ENCODE measurements around the gene SLC22A15.
"Not testable (repeated sequence)": the region's sequence is repeated elsewhere in the genome, so short reads cannot be mapped to it uniquely, and the experiment has no call there.

The SLC22A15 gene

DNA sequence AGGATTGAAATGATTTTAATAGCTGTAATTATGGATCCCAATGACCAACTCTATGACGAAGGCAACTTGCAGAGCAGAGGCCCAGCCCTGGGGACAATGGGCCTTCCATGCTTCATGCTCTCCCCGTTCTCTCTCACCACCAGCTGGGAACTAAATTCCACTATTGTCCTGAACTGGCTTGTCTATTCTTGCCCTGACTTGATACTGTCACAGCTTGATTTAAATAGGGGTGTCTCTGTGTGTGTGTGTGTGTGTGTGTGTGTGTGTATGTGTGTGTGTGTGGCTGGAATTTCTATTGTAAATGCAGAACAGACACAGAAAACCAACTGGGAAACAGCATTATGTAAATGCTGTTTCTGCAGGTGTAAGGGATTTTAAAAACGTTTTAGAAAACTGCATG lies 57.0 kb downstream of the SLC22A15 start:
- peak; percentile 92 for DNase-seq

DNA sequence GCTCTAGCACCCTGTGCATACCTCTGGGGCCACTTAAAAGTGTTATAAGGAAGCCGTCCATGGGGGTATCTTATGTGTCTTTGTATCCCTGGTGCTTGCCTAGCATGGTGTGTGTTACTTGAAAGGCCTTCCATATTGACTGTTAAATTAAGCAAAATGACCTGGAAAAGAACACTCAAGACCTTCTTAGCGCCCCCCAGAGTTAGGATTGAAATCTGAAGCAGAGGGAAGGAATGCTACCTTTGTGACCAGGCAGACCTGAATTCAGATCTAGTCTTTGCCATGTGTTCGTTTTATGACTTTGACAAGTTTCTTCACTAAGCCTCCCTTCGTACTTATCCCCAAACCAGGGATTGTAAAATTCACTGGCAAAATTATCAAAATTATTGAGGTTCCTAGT lies 59.9 kb downstream of the SLC22A15 start:
- no peak for DNase-seq

DNA sequence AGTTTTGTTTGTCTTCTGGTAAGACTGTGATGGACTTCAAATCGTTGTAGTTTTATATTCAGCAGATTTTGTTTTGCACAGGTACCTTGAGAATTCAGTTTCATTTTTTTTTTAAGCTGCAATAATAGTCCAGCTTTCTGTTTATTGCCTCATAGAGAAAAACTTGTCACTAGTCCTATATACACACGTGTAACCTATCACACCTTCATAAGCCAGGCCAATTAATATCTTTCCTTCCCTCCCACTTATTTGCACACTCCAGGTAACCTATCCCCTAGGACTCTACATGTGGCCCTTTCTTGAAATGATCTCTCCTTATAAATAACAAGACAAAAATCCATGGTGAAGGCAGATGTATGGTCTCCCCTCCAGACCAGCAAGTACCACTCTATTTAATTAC lies 62.4 kb downstream of the SLC22A15 start:
- DNase-seq = no peak

DNA sequence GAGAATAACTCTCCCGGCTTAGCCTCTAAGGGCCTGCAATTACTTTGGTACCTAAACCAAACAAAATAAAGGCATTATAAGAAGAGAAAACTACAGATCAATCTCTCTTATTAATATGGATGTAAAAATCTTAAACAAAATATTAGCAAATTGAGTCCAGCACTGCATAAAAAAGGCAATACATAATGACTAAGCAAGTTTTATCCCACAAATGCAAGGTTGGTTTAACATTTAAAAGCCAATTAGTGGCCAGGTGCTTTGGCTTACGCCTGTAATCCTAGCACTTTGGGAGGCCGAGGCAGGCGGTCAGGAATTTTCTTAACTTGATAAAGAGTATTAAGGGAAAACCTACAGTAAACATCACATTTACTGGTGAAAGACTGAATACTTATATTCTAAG lies 67.8 kb downstream of the SLC22A15 start:
- no peak for DNase-seq

DNA sequence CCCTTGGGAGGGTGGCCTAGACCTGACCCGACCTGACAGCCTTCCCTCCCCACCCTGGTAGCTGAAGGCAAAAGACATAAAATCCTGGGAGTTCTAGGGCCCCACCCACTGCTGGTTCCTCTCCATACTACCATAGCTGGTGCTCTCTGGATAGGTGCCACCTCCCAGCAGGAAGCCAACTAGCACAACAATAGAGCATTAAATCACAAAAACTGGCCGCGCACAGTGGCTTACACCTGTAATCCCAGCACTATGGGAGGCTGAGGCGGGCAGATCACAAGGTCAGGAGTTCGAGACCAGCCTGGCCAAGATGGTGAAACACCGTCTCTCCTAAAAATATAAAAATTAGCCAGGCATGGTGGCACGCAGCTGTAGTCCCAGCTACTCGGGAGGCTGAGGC lies 70.6 kb downstream of the SLC22A15 start:
- not testable (repeated sequence) for DNase-seq

DNA sequence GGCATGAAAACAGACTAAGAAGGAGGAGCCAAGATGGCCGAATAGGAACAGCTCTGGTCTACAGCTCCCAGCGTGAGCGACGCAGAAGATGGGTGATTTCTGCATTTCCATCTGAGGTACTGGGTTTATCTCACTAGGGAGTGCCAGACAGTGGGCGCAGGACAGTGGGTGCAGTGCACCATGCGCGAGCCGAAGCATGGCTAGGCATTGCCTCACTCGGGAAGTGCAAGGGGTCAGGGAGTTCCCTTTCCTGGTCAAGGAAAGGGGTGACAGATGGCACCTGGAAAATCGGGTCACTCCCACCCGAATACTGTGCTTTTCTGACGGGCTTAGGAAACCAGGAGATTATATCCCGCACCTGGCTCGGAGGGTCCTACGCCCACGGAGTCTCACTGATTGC lies 75.6 kb downstream of the SLC22A15 start:
- not testable (repeated sequence) for DNase-seq

DNA sequence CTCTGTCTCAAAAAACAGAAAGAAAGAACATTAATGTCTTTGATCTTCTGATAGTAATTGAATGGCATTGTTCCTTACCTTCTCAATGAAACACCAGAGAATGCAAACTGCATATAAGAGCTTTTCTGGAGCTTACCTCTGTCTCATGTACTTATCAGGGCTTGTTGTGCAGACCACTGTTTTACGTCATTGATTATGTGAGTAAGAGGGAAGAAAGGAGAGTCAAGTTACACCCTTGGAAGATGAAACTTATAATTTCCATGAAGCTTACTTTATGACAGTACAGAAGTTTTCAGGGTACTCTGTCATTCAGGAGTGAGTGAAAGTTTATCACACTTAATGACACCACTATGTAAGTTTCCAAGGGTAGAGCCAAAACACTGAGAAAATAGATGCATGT lies 85.9 kb downstream of the SLC22A15 start:
- no peak for DNase-seq

DNA sequence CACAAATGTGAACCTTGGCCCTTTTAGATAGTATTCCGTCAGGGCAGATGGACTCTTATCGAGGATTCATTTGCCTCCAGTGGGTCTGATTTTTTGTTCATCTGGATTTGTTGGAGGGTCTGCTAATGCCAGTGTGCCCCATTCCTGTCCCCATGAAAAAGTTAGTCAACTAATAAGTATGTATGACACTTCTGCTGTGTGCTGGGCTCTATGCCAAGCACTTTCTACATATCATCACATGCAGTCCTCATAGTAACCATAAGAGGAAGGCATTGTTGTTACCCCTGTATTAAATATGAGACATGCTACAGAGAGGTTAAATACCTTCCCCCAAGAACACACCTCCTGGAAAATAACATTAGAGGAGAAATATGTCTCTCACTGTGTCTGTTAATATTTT lies 88.3 kb downstream of the SLC22A15 start:
- DNase-seq = no peak

DNA sequence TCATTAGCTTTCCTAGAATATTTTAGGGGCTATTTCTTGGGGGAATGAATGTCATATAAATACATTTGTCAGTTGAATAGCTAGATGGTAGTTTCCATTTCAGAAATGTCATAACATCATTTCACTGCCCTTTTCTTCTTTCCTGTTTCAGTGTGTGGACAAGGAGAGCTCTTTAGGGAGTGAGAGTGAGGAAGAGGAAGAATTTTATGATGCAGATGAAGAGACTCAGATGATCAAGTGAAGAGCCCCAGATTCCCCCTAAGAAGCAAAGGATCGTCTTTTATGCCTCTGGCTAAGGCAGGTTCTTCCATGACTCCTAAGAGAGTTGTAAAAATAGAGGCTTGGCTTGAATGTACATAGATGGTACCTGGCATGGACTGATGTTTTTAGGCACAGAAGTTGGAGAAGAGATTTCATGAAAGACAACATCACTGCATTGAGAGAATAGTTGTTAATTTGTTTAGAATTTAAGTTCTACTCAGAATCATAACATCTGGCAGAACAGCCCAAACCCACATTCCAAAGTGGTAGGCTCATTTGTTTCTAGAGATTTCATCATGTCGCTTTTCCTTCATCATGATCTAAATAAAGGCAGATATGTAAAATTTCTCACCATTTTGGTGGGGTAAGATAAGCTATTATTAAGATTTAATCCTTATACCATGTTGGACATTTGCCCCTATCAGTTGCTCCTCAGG lies 90.7 kb downstream of the SLC22A15 start:
- no peak for DNase-seq

DNA sequence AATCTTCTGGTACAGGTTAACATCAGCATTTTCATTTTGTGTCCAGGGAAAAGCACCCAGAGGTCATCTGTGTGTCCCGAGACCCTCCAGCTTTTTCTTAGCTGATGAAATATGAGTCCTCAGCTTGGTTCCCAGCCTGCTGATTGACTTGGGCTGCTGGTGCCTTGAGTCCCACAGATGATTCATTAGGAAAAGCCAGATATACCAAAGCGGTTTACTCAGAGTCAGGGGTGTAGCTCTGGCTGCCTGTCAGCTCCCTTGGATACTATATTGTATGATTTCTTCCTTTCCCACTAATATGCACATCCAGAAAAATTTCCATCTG lies 91.2 kb downstream of the SLC22A15 start:
- DNase-seq = no peak

DNA sequence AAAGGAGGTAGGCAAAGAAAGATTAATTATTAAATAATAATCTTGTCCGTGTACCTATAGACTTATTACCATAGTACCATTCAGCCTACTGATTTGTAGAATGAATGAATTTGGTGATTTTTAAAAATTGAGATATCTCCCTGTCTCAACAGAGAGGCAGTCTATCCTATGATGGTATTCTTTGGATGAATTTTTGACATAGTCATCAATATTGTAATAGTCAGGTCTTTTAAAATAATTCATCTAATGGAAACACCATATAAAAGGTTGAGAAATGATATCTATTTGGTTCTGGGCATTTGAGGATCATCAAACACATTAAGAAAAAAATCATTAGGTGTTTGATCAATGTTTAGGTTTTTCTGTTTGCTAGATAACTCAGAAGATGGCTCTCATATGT lies 99.3 kb downstream of the SLC22A15 start:
- no peak for DNase-seq

DNA sequence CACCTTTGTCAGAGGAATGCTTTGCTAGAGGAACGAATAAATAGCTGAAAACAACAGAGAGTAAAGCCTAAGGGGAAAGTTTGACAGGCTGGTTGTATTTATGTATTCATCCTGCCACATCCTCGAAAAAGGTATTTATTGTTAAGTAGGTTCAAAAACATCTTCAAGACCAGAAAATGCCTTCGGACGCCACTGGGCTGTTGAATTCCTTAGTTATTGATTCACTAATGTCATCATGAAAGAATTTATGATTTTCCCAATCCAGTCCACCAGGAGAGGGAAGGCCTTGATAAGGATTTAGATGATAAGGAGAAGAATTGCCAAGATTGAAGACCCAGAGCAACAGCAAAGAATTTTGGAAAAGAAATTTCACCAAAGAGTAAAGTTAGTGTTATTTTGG lies 99.7 kb downstream of the SLC22A15 start:
- no peak for DNase-seq

DNA sequence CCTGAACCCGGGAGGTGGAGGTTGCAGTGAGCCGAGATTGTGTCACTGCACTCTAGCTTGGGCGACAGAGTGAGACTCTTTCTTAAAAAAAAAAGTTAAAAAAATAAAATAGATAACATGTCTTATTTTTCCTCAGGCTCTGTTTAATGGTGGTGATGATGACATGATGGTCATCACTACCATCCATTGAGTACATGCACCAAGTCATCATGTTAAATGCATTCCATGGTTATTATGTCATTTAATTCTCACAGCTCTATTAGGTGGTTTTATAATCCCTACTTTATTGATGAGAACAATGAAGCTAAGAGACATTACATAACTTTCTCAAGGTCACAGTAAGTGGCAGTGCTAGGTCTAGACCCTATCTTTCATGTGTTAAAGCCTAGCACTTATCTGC lies 100.5 kb downstream of the SLC22A15 start:
- no peak for DNase-seq

DNA sequence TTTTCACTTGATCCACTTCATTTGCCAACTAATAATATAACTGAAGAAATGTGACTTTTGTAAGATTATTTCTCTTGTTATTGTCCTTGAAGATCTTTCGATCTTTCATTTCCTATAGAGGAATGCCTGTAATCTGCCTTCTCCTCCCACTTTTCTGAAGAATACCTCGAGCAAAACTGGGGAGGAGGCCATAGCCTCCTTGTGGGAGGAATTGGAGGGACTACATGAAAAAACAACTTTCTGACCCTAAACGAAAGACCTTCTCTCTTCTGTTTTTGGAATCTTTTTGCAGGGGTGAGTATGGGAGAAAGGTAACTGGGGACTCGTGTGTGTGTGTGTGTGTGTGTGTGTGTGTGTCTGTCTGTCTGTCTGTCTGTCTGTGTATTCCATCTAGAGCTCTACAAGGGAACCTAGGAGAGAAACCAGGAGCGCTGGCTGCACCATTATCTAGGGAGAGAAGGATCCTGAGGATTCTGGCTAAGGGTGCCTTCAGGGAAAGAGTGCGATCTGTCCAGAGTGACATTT lies 102.4 kb downstream of the SLC22A15 start:
- DNase-seq = no peak

DNA sequence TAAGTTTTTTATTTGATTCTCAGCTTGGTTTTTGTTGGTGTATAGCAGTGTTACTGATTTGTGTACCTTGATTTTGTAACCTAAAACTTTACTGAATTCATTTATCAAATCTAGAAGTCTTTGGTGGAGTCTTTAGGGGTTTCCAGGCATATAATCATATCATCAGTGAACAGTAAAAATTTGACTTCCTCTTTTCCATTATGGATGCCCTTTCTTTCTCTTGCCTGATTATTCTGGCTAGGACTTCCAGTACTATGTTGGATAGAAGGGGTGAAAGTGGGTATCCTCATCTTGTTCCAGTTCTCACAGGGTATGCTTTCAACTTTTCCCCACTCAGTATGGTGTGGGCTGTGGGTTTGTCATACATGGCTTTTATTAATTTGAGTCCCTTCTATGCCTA lies 111.3 kb downstream of the SLC22A15 start:
- DNase-seq = no peak

DNA sequence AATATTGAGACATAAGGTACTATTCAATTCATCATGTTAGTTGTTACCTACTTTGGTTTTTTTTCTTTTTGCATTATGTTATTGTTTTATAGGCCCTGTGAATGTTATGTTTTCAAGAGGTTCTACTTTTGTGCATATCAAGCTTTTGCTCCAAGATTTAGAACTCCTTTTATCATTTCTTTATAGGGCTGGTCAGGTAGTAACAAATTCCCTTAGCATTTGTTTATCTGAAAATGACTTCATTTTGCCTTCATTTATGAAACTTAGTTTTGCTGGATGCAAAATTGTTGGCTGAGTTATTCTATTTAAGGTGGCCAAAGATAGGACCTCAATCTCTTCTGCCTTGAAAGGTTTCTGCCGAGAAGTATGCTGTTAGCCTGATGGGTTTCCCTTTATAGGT lies 113.6 kb downstream of the SLC22A15 start:
- DNase-seq = no peak

DNA sequence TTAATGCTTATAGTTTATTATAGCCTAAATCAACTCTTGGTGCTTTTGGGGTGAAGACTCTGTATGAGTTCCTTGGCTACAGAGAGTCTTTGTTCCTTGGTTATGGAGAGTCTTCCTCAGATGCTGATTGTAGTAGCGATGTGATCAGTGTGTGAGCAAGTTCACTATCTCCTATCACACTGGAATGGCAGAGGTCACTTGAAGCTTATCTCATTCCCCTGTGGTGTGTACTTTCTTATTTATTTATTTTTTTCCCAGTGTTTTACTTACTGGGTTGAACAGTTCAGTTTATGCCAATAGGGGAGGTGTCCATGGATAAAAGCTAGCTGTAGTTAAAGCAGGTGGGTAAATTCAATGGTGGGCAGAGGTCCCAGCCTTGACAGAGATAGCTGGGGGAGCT lies 114.8 kb downstream of the SLC22A15 start:
- no peak for DNase-seq

DNA sequence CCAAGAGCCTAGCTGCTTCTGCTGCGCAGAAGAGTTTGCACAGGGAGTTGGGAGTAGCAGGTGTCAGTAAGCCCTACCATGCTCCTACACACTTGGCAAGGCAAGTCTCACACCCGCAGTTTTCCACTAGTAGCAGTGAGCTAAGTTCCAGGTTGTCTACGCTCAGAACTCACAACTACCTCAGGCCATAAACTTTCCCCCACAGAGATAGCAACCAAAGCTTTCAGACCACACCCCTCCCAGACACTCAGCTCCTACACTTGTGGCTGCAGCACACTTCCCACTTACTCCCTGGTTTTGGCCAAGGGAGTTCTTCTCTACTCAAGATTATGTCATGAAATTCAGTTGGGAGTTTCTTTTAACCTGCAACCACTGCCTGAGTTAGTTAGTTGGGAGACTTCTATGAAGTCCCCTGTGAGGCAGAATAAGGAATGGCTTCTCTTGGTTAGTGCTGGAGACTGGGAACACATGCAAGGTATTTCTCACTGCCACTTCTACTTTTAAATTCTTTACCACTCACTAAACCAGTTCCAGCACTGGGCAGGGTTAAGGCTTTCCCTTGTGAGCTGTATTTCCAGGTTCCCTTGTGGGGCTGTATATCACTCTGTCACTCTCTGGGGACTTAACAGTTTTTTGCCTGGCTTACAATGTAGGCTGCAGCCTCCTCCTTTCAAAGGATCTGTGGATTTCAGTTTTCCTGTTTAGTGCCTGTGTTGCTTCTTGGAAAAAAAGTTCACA lies 116.6 kb downstream of the SLC22A15 start:
- no peak for DNase-seq

DNA sequence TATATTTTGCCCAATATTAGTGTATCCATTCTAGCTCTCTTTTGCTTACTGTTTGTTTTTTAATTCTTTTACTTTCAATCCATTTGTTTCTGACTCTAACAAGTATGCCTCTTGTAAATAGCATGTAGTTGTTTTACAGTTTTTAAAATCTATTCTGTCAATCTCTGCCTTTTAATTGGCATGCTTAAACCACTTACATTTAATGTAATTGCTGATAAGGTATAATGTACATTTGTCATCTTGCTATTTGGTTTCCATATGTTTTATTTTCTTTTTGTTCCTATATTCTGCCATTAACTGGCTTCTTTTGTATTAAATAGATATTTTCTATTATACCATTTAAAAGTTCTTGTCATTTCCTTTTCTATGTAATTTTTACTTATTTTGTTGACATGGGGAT lies 118.7 kb downstream of the SLC22A15 start:
- DNase-seq = no peak

DNA sequence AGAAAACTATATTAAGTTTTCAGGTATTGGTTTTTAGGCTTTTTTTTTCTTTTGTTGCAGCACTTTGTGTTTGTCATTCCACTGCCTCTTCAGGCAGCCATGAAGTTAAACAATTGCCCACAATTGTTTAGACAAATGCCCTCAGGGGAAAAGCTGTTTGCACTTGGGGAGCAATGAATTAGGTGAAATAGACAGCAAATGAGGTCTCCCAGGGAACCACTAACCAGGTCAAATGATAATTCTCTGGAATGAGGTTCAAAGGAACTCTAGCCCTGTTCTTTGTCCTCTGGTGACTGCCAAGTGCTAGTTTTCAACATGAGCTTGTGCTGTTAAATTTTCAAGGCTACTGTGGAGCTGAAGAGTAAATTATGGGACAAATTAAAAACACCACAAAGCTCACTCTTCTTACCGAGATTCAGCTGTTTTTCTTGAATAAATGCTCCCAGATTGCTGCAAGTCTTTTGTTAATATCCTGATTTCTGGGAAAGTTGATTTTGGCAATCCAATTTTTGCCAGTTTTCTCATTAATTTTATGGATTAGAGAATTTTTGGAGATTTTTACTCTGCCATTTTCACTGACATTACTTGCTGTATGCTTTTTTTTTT lies 119.8 kb downstream of the SLC22A15 start:
- no peak for DNase-seq

DNA sequence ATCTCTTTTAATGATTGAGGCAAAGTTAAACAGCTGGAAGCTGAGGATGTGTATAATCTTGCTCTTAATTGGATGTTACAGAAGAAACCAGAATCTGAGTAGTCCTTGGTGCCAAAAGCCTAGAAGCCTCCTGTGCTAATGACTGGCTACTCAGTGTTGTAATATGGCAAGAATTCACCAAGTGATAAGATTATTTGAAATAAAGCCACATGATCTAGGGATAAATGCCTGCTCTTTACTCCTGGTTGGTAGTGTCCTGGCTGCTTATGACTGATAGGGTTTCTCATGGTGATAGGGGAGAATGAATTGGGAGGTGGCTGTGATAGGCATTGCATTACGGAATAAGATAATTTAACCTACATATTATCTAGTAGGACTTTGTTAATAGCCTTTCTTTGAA lies 121.3 kb downstream of the SLC22A15 start:
- no peak for DNase-seq

DNA sequence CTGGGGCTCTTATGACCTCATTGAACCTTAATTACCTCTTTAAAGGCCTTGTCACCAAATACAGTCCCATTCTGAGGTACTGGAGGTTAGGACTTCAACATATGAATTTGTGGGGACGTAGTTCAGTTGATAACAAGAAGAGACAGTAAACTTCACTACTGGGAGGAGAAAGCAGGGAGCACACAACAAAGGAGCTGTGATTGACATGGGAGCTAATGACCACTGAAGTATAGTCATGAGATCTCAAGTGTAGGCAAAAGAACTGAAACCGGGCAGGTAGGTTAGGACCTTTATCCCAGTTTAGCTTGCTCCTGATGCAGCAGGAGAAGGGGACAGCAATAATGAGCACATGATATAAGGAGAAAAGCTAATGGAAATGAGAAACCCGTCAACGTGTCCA lies 123.1 kb downstream of the SLC22A15 start:
- DNase-seq = no peak

DNA sequence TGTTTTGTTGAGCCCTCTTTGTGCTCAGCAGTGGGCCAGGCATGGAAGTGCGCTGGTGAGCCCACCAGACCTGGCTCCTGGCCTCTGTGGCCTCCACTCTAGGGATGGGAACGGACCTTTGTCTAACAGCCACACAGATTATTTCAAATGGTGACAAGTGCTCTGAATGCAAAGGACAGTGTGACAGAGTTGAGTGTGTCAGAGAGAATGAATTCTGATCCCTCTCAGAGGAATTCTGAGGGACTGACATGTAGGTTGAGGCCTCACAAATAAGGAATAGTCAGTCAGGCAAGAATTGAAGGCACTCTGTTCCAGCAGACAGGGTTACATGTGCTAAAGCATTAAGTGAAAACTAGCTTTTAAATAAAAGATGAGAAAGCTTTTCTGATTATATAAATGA lies 123.6 kb downstream of the SLC22A15 start:
- DNase-seq = no peak

DNA sequence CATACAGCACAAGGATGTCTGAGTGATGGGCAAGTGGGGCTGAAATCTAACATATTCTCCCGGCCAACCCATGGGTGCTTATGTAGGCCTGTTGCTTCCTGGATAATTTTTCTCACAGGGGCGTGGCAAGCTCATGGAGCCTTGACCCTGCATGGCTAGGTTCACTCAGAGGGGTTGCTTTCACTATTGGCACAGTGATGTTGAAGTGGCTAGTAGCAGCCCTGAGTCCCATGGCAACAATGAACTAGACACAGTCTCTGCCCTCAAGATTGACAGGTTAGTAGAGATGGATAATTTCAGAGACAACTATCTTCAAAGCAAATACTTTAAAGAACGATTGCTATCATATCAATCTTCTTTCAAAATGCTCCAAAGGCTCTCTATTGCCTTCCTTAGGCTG lies 128.4 kb downstream of the SLC22A15 start:
- DNase-seq = no peak

Measured in NCI-H2171 treated with DMSO at 0.1 percent for 48 hours (cell line).